Measurements from ENCODE around the gene PHF13. TPM values are rescaled to one million over a fixed set of nuclear protein-coding genes. Genes with fewer than 3 reads are reported as not detected.

The PHF13 gene
- polyA plus RNA-seq (2012; ENCODE audit: insufficient read depth, insufficient read length) = 16.1 TPM

DNA sequence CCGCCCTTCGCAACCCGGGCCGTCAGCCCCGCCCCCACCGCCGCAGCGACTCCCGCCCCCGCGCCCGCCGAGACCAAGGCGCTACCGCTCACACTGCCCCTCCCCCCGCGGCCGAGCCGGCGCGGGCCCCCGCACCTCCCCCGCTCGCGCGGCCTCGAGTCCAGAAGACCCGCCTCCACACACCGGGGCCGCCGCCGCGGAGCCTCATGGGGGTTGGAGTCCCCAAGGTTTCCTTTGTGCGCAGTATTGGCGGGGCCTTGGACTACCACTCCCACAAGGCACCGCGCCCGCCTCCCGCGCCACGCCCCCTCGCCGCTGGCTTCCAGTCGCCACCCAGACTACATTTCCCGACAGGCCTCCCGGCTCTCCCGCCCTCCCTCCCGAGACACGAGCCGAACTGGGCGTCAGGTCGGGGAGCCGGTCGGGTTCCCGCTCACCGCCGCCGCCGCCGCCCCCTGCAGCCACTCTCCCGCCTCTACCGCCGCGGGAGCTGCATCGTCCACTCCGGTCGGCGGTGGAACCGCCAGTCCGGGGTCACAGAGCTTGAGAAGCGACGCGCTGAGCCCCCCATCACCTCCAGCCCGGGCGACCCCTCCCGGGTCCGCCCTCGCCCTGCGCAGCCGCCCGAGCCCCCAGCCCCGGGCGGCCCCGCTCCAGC, at the start of gene PHF13:
TSS of gene PHF13 (plus strand) at position 371 of the 658 bp plus-strand sequence. CDS start 336 bp downstream, outside the sequence.
- H3K4me3 ChIP-seq (ENCODE audit: low read length) = peak within 1 kb of the TSS; percentile 65
- peak; percentile 97 for DNase-seq (ENCODE audit: low read depth, low spot score)

DNA sequence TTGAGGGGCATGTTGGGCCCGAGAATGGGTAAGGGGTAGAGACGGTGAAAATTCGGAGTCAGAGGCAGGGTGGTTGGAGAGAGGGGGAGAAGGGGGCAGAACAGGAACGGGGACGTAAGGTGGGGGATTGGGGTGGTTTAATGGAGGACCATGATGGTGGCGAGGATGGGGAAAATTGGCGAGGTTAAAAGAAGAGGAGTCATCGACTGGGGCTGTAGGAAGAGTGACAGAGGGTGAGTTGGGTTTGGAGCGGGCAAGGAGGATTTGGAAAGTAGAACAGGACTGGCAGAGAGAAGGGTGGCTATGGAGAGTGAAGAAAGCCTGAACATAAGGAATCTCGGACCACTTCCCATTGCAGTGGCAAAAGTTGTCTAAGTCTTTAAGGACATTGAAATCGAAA, 44.5 kb upstream of the PHF13 start:
- no peak for DNase-seq (ENCODE audit: low read depth, low spot score)
- no peak overlapping the region for H3K4me3 ChIP-seq (ENCODE audit: low read length)

DNA sequence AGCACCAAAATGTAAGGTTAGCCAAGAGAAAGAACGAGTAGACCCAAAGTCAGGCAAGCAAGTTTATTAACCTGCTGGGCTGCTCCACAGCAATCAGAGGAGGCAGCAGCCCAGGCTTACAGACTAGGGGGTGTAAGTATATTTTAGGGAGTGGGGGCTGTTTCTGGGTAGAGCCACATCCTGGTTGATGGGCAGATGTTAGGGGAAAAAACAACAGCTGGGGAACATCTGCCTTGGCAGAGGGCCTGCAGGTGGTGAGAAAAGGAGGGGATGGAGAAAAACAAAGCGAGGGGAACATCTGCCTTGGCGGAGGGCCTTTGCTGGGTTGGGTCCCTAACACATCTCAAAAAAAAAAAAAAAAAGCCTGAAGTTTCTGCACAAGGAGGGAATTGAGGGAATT, 43.4 kb upstream of the PHF13 start:
- H3K4me3 ChIP-seq (ENCODE audit: low read length) = no peak overlapping the region
- no peak for DNase-seq (ENCODE audit: low read depth, low spot score)

DNA sequence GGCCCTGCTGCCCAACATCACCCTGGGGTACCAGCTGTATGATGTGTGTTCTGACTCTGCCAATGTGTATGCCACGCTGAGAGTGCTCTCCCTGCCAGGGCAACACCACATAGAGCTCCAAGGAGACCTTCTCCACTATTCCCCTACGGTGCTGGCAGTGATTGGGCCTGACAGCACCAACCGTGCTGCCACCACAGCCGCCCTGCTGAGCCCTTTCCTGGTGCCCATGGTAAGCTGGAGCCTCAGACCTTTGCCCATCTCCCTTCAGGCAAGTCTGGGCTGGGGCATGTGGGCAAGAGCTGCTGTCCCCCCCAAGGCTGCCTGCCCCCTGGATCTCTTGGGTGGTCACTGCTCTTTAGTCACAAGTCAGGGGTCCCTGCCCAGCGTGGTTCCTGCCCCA, 42.5 kb upstream of the PHF13 start:
- DNase-seq (ENCODE audit: low read depth, low spot score) = no peak
- no peak overlapping the region for H3K4me3 ChIP-seq (ENCODE audit: low read length)

DNA sequence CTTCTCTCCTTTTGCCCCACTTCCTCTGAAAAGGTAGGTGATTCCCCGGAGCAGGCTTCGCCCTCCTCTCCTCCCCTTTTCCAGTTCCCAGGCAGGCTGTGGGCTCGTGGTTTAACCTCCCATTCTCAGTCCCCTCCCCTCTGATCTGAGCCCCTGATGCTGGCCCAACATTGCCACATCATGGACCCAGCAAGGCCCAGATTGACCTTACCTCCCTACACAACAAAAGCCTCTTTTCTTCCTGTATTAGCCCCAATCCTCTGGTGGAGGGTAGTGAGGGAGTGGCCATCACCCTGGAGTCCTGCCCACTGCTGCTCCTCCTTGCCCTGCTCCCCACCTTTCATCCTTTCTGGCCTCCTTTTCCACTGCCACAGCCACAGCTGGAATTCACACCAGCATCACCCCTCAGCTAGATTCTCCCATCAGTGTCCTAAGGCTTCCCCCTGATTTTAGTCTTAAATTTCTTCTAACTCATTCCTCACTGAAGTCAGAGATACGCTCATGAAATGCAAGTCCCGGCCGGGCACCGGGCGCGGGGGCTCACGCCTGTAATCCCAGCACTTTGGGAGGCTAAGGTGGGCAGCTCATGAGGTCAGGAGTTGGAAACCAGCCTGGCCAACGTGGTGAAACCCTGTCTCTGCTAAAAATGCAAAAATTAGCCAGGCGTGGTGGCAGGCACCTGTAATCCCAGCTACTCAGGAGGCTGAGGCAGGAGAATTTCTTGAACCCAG, 40.7 kb upstream of the PHF13 start:
- no peak overlapping the region for H3K4me3 ChIP-seq (ENCODE audit: low read length)
- DNase-seq (ENCODE audit: low read depth, low spot score) = no peak

DNA sequence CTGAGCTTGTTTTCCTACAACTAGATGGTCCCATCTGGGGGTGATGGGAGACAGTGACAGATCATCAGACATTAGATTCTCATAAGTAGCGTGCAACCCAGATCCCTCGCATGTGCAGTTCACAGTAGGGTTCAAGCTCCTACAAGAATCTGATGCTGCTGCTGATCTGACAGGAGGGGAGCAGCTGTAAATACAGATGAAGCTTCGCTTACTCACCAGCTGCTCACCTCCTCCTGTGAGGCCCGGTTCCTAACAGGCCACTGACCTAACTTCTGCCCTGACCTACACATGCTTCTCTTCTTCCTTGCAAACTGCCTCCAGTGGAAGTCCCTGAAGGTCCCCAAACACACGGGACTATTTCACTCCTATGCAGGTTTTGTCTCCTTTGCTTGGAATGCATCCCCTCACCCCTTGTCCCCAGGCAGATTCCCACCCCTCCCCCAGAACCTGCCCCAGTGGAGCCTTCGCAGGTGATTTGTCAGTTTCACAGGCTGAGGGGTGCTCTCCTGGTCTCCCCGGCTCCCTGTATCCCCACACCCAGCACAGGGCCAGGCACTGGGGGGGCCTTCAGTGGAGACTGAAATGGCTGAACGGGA, 39.4 kb upstream of the PHF13 start:
- no peak for DNase-seq (ENCODE audit: low read depth, low spot score)

DNA sequence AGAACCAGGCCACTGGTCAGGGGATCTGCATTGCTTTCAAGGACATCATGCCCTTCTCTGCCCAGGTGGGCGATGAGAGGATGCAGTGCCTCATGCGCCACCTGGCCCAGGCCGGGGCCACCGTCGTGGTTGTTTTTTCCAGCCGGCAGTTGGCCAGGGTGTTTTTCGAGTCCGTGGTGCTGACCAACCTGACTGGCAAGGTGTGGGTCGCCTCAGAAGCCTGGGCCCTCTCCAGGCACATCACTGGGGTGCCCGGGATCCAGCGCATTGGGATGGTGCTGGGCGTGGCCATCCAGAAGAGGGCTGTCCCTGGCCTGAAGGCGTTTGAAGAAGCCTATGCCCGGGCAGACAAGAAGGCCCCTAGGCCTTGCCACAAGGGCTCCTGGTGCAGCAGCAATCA, 38.7 kb upstream of the PHF13 start:
- no peak for DNase-seq (ENCODE audit: low read depth, low spot score)
- no peak overlapping the region for H3K4me3 ChIP-seq (ENCODE audit: low read length)

More for the DNA sequence above, 39.4 kb upstream of the PHF13 start:
- no peak overlapping the region for H3K4me3 ChIP-seq (ENCODE audit: low read length)

DNA sequence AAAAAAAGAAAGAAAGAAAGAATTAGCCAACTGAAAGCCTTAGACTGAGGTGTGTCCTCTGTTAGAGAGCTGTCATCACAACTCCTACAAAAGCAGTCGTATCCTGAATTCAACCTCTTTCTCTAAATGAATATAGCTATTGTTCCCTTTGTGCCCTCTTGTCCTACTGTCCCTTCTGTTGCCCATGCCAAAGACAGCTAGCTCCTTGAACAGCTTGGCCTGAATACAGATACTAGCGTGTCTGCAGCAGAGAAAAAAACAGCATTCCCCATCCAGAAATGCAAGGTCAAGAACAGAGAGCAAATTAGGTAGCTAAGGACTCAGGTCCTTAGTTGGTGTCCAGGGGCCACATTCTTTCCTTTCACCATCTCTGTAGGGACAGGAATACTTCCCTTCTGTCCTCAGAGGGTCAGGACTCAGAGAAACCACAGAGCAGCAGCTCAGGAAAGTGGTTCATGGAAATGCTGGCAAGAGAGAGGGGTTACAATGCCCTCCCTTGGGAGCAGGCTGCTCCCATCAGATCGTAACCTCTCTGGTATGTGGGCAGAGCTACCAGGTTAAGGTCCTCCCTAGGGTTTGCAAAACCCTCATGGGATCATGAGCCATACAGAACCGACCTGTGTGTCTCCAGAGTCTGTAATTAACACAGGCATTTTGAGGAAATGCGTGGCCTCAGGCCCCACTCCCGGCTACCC, 35.6 kb upstream of the PHF13 start:
- H3K4me3 ChIP-seq (ENCODE audit: low read length) = no peak overlapping the region
- DNase-seq (ENCODE audit: low read depth, low spot score) = no peak

DNA sequence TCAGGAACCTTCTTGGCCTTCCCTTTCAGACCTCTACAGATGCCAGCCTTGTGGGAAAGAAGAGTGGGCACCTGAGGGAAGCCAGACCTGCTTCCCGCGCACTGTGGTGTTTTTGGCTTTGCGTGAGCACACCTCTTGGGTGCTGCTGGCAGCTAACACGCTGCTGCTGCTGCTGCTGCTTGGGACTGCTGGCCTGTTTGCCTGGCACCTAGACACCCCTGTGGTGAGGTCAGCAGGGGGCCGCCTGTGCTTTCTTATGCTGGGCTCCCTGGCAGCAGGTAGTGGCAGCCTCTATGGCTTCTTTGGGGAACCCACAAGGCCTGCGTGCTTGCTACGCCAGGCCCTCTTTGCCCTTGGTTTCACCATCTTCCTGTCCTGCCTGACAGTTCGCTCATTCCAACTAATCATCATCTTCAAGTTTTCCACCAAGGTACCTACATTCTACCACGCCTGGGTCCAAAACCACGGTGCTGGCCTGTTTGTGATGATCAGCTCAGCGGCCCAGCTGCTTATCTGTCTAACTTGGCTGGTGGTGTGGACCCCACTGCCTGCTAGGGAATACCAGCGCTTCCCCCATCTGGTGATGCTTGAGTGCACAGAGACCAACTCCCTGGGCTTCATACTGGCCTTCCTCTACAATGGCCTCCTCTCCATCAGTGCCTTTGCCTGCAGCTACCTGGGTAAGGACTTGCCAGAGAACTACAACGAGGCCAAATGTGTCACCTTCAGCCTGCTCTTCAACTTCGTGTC, 34.7 kb upstream of the PHF13 start:
- no peak for DNase-seq (ENCODE audit: low read depth, low spot score)
- H3K4me3 ChIP-seq (ENCODE audit: low read length) = 0 out of 2 replicates have a peak overlapping the region, but pooled peaks have one; percentile 81

DNA sequence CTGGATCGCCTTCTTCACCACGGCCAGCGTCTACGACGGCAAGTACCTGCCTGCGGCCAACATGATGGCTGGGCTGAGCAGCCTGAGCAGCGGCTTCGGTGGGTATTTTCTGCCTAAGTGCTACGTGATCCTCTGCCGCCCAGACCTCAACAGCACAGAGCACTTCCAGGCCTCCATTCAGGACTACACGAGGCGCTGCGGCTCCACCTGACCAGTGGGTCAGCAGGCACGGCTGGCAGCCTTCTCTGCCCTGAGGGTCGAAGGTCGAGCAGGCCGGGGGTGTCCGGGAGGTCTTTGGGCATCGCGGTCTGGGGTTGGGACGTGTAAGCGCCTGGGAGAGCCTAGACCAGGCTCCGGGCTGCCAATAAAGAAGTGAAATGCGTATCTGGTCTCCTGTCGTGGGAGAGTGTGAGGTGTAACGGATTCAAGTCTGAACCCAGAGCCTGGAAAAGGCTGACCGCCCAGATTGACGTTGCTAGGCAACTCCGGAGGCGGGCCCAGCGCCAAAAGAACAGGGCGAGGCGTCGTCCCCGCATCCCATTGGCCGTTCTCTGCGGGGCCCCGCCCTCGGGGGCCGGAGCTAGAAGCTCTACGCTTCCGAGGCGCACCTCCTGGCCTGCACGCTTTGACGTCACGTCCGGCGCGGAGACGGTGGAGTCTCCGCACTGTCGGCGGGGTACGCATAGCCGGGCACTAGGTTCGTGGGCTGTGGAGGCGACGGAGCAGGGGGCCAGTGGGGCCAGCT, 34.0 kb upstream of the PHF13 start, which contains the start of gene ZBTB48:
TSS of gene ZBTB48 (plus strand) at position 621 of the 745 bp plus-strand sequence. CDS start 616 bp downstream, outside the sequence.
- H3K4me3 ChIP-seq (ENCODE audit: low read length) = peak within 1 kb of the TSS; percentile 81

DNA sequence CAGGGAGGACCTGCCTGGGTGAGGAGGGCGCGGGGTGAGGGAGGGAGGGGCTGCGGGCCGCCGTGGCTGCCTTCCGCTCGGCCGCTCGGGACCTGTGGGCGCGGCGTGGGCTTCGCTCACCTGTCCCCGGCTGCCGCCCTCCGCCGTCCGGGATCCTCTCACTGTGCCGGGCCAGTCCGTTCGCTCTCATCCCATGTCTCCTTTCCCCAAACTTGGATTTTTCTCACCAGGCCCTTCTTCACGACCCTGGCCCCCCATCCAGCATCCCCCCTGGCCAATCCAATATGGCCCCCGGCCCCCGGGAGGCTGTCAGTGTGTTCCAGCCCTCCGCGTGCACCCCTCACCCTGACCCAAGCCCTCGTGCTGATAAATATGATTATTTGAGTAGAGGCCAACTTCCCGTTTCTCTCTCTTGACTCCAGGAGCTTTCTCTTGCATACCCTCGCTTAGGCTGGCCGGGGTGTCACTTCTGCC, 33.4 kb upstream of the PHF13 start:
- DNase-seq (ENCODE audit: low read depth, low spot score) = no peak

More for the DNA sequence above, 34.0 kb upstream of the PHF13 start, which contains the start of gene ZBTB48:
- peak; percentile 91 for DNase-seq (ENCODE audit: low read depth, low spot score)

DNA sequence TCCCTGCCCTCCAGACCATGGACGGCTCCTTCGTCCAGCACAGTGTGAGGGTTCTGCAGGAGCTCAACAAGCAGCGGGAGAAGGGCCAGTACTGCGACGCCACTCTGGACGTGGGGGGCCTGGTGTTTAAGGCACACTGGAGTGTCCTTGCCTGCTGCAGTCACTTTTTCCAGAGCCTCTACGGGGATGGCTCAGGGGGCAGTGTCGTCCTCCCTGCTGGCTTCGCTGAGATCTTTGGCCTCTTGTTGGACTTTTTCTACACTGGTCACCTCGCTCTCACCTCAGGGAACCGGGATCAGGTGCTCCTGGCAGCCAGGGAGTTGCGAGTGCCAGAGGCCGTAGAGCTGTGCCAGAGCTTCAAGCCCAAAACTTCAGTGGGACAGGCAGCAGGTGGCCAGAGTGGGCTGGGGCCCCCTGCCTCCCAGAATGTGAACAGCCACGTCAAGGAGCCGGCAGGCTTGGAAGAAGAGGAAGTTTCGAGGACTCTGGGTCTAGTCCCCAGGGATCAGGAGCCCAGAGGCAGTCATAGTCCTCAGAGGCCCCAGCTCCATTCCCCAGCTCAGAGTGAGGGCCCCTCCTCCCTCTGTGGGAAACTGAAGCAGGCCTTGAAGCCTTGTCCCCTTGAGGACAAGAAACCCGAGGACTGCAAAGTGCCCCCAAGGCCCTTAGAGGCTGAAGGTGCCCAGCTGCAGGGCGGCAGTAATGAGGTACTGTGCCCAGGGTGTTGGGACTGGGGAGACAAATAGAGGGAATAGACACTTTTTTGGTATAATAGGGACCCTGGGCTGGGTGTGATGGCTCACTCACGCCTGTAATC, 32.7 kb upstream of the PHF13 start:
- peak overlapping the region; percentile 81 for H3K4me3 ChIP-seq (ENCODE audit: low read length)
- no peak for DNase-seq (ENCODE audit: low read depth, low spot score)

More for the DNA sequence above, 33.4 kb upstream of the PHF13 start:
- H3K4me3 ChIP-seq (ENCODE audit: low read length) = peak overlapping the region; percentile 81

DNA sequence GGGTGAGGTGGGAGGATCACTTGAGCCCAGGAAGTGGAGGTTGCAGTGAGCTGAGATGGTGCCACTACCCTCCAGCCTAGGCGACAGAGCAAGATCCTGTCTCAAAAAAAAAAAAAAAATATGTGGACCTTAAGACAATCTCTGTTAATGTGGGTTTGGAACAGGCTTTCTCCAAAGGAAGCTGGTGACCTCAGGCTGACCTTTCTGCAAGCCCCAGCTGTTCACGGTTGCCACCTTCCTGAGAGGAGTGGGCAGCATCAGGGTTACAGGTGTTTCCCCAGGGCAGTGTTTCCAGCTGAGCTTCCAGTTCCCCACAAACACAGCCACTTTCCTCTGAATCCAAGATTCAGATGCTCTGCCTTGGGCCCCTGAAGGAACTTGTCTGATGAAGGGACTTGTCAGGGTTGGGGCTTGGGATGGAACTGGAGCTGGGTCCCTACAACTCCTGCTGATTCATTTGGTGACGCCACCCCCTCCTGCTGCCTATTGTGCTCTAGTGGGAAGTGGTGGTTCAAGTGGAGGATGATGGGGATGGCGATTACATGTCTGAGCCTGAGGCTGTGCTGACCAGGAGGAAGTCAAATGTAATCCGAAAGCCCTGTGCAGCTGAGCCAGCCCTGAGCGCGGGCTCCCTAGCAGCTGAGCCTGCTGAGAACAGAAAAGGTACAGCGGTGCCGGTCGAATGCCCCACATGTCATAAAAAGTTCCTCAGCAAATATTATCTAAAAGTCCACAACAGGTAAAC, 31.8 kb upstream of the PHF13 start:
- DNase-seq (ENCODE audit: low read depth, low spot score) = no peak
- H3K4me3 ChIP-seq (ENCODE audit: low read length) = no peak overlapping the region

DNA sequence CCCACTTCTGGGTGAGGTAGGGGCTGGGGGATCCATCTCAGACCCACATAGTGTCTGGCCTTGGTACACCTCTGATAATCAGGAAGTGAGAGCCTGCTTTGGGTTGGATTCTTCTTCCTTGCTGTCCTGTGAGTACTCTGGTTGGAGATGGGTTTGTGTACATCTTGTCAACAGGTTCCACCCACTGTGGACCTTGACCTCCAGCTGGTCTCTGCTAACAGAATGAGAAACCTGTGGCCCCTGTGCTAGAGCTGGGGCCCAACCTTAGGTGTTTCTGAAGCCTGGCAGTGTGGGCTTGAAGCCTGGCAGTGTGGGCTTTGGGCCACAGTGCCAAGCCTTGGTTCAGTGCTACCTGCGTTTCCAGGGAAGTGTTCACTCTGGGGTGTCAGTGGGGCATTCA, 31.2 kb upstream of the PHF13 start:
- DNase-seq (ENCODE audit: low read depth, low spot score) = no peak

DNA sequence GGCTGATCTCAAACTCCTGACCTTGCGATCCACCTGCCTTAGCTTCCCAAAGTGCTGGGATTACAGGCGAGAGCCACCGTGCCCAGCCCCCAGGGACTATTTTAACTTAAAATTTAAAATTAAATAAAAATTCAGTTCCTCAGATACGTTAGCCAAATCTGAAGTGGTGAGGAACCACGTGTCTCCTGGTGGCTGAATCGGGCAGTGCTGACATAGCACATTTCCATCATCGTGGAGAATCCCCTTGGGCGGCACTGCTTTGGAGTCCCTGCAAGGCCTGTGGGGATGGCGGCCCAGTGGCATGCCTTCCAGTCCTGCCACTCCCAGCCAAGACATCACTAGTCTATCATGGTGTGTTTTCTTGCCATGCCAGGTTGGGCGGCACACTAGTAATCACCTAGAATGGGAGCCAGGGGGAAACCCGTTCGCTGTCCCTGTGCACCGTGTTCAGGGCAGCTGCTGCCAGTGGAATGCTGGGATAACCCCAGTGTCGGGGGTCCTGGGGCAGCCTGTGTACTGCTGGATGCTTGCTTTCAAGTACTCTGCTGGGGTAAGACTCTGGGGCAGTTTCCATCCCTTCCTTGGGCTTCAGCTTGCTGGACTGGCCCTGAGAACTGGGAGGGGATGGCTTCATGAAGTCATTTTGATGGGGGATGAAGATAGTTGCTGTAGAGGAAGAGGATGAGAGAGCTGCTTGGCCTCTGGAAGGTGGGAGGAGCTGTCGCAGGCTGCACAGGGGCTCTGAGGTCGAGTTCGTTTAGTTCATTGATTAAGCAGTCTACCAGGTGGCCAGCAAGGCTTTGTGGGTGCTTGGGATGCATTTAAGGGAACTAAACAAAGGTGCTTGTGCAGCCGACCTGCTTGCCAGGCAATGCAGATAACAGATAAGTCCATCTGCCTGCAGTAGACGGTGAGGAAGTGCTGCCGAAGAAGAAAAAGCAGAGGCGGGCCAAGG, 29.1 kb upstream of the PHF13 start:
- H3K4me3 ChIP-seq (ENCODE audit: low read length) = no peak overlapping the region
- DNase-seq (ENCODE audit: low read depth, low spot score) = no peak

More for the DNA sequence above, 31.2 kb upstream of the PHF13 start:
- no peak overlapping the region for H3K4me3 ChIP-seq (ENCODE audit: low read length)

Measured in Jurkat, Clone E6-1 (cell line).